Pancreas (tissue), 10 donors: Measurements from ENCODE around the gene CASTOR1. TPM values are rescaled to one million over a fixed set of nuclear protein-coding genes. Genes with fewer than 3 reads are reported as not detected.

Experiments
- ATAC-seq, 4 donors: fragments of 200-7000 bp; cut with Tn5 transposase; one replicate each; pipeline versions ENCODE4 v1.8.0 to v1.9.1; 2020; ENCODE audit warnings: mild to moderate bottlenecking in 4 of 4, moderate library complexity in 4 of 4
- DNase-seq, 6 donors: peaks; one replicate each; pipeline ENCODE4 v3.0.0-alpha.2; 2020
- FAIRE-seq: peaks from 2 replicates; lab custom pipeline; 2012; peaks lifted over from hg19 to GRCh38; lab: Jason Lieb, UNC
- H3K27ac ChIP-seq, 4 donors: fragments of 200-600 bp; sonication (generic); 1 replicate in 3 of 4; 2 replicates in 1 of 4; pipeline versions ENCODE4 v1.5.0 to v1.8.0; 2020
- H3K27me3 ChIP-seq, 4 donors: fragments of 200-600 bp; one replicate each; pipeline ENCODE4 v1.8.0; 2021
- H3K36me3 ChIP-seq, 3 donors: fragments of 200-600 bp; sonication (generic) in 1 of 3; one replicate each; pipeline versions ENCODE4 v1.5.0 to v1.8.0; 2020 to 2021
- H3K4me1 ChIP-seq, 3 donors: fragments of 200-600 bp; one replicate each; pipeline ENCODE4 v1.8.0; 2021
- H3K4me3 ChIP-seq, 4 donors: fragments of 200-600 bp; sonication (generic) in 2 of 4; one replicate each; pipeline versions ENCODE4 v1.5.0 to v1.8.0; 2020 to 2021
- H3K9me3 ChIP-seq, 4 donors: fragments of 200-600 bp; one replicate each; pipeline ENCODE4 v1.8.0; 2021
- WGBS, 2 donors: extraction: QIAGEN DNeasy Blood & Tissue Kit; methylation state at CpG; one replicate each; pipeline ENCODE4 v1.1.7; 2013; 5-methylcytosine and 5-hydroxymethylcytosine counted together
- intact Hi-C, 3 donors: fragments of 100-400 bp; cut with DNase I; formaldehyde crosslinking; loops; one replicate each; pipeline versions ENCODE4 v1.11.1 to v1.14.2; 2022
- polyA plus RNA-seq, 2 donors: library from polyadenylated mRNA; stranded (reverse); fragments of 200-250 nt; gene quantifications; one replicate each; pipeline ENCODE4 v1.2.3, GENCODE V29; 2013
- total RNA-seq, 6 donors: library from RNA; stranded (reverse); fragmentation: NEBNext Ultra II Directional in 4 of 6; extraction: Animal tissue kit (Norgen Biotek cat#: 25700) in 4 of 6; gene quantifications; one replicate each; pipeline versions ENCODE4 v1.2.1 to v1.2.4, GENCODE V29; 2021 to 2023
- TF ChIP-seq, protein P1 (sequence below), 4 donors: fragments of 200-600 bp; sonication (generic) in 3 of 4; IDR thresholded peaks; one replicate each; pipeline versions ENCODE4 v1.5.0 to v1.8.0; 2021; ENCODE audit warnings: antibody characterized with exemption in 4 of 4
- donor health status: healthy with polysubstance abuse.
- donor health status: DM: no; HTN: no; CAD: no; lungs with moderate emphysema.
- donor health status: DM: no; HTN: no; CAD: no.
- donor health status: control.
- donor health status: control.
- donor health status: Bipolar disorder and iron deficiency.
- donor health status: DM: yes; HTN: yes; CAD: no.
- donor health status: DM: no; HTN: no; CAD: no.
- donor health status: DM: no; HTN: no; CAD: no.
- donor health status: DM: yes; HTN: yes; CAD: no.

Gene CASTOR1
- total and polyA plus RNA-seq, 8 donors: 1.8 to 8.3 (median 4.2) TPM

DNA sequence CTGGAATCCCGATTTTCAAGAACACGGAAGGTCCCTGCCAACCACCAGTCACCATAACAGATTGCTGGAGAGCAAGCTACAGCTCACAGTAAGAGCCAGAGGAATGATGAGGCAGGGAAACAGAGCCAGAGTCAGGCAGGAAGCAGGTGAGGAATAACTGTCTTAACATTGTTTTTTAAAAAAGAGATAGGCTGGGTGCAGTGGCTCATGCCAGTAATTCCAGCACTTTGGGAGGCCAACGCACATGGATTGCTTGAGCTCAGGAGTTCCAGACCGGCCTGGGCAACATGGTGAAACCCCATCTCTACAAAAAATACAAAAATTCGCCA lies 13.5 kb upstream of the CASTOR1 start:
- Histone ChIP-seq H3K27me3 (no peaks in the 10 kb centered on the region), H3K4me3 (no peak overlapping the region), H3K36me3 (no peaks in the 10 kb centered on the region), H3K9me3 (no peaks in the 10 kb centered on the region), H3K4me1 (peaks cover 10 to 57% (median 16%) of the 10 kb centered on the region in 3 donors), H3K27ac (peak overlapping the region in 2 of 4 donors; percentile 62 to 76)
- WGBS, 2 donors: 74 to 78% methylated on average over 5 of the region's 5 CpGs
- TF ChIP-seq, protein P1, sequence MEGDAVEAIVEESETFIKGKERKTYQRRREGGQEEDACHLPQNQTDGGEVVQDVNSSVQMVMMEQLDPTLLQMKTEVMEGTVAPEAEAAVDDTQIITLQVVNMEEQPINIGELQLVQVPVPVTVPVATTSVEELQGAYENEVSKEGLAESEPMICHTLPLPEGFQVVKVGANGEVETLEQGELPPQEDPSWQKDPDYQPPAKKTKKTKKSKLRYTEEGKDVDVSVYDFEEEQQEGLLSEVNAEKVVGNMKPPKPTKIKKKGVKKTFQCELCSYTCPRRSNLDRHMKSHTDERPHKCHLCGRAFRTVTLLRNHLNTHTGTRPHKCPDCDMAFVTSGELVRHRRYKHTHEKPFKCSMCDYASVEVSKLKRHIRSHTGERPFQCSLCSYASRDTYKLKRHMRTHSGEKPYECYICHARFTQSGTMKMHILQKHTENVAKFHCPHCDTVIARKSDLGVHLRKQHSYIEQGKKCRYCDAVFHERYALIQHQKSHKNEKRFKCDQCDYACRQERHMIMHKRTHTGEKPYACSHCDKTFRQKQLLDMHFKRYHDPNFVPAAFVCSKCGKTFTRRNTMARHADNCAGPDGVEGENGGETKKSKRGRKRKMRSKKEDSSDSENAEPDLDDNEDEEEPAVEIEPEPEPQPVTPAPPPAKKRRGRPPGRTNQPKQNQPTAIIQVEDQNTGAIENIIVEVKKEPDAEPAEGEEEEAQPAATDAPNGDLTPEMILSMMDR (IDR thresholded peaks at IDR 0.05): no peak
- FAIRE-seq (no peak), ATAC-seq (no peak), DNase-seq (no peak)
- intact Hi-C loops: no loop called here

DNA sequence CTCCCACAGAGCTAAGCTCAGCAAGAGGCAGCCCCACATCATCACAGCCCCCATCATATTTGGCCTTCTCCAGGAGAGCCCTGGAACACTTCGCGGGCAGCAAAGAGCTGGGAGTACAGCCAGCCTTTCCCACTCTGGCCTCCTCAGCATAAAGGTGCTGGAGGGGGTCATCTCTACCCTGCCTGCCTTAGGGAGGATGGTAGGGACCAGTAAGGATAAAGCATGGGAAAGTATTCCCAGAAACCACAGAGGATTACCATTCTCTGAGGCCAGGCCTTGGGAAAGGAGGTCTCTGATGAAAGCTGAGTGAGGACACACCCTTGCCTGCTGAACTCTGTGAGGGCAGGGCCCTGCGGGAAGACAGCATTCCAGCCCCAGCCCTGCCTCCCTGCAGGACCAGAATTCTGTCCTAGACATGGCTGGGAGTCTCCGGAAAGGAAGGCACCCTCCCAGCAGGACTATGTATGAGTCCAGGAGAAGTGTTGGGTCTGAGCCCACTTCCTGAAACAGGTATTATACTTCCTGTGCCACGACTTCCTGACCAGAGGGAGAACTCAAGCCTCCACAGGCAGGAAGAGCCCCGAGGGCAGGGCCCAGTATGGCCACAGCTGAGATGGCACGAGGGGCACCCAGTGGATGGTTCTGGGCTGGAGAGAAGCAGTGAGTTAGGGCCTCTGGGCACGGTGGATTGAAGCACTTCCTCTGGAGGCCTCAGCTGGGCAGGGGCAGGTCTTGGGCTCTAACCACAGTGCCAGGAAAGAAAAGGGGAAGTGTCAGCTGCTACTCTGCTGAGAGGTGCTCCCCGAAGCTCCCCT lies 12.9 kb upstream of the CASTOR1 start:
- peaks cover 0 to 1% (median 0%) of the 10 kb centered on the region in 3 donors for H3K36me3 ChIP-seq
- ATAC-seq (peak in 3 of 4 donors; percentile 24 to 48 (median 40)), DNase-seq (no peak), FAIRE-seq (no peak)
- H3K4me3 ChIP-seq: no peak overlapping the region
- peak overlapping the region in 3 of 4 donors; percentile 62 to 76 (median 62) for H3K27ac ChIP-seq
- TF ChIP-seq, protein P1 (IDR thresholded peaks at IDR 0.05): no peak
- no peaks in the 10 kb centered on the region for H3K27me3 ChIP-seq
- no peaks in the 10 kb centered on the region for H3K9me3 ChIP-seq
- intact Hi-C loops: no loop called here
- peaks cover 10 to 53% (median 16%) of the 10 kb centered on the region in 3 donors for H3K4me1 ChIP-seq
- WGBS, 2 donors: 63 to 68% methylated on average over 9 of the region's 9 CpGs

DNA sequence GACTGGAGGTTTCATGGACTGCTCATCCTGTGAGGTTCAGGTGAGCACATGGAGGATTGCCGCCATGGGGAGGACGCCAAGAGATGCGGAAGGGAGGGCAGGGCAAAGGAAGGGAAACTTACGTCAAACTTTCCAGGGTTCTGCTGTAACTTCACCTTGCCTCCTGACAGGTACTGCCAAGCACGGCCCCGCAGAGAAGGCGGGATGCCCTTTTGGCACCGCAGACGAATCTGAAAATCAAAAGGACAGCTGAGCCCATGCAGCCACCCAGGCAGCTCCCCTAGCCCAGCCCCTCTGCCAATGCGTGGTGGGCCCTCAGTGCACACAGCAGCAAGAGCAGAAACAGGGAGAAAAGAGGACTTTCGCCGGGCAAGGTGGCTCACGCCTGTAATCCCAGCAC lies 10.0 kb upstream of the CASTOR1 start:
- Histone ChIP-seq H3K36me3 (peaks cover 0 to 10% (median 0%) of the 10 kb centered on the region in 3 donors), H3K4me3 (no peak overlapping the region), H3K4me1 (peaks cover 0 to 25% (median 0%) of the 10 kb centered on the region in 3 donors), H3K27me3 (no peaks in the 10 kb centered on the region), H3K27ac (no peak overlapping the region), H3K9me3 (no peaks in the 10 kb centered on the region)
- TF ChIP-seq, protein P1 (IDR thresholded peaks at IDR 0.05): no peak
- intact Hi-C loops: no loop called here
- WGBS, 2 donors: 93 to 94% methylated on average over 13 of the region's 13 CpGs
- ATAC-seq (no peak), FAIRE-seq (no peak), DNase-seq (no peak)

DNA sequence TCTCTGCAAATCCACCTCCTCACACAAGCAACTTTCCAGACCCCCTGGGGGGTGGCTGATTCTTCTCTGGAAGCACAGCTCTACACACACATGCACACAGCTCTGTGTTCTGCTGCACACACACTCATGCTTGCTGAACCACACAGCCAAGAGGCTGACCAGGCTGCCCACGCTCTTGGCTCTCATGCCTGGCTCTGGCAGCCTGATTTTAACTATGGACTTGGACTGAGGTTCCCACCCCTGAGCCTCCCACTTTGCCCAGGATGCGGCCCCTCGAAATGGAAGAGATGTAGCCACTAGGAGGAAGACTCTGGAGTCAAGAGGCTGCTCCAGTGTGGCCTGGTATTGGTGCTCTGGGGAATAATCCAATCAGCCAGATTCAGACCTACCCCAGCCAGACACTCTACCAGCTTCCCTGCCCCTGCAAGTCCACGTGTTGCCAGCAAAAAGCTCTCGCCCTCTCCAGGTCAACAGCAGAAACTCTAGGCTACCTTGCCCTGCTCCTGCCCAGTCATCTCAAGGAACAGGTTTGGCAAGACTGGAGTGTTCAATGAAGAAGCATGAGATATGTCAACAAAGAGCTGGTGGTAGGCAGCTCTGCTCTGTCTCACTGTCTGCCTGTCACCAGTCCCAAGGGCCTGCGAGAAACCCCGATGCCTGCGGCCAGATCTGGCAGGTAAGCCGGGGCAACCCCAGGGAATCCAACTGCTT lies 8.8 kb upstream of the CASTOR1 start:
- TF ChIP-seq, protein P1 (IDR thresholded peaks at IDR 0.05): no peak
- intact Hi-C loops: no loop called here
- 52 to 63% methylated on average over 9 of the region's 9 CpGs for WGBS, 2 donors
- DNase-seq (no peak), ATAC-seq (peak in 3 of 4 donors; percentile 49 to 72 (median 56)), FAIRE-seq (no peak)
- no peaks in the 10 kb centered on the region for H3K27me3 ChIP-seq
- H3K36me3 ChIP-seq: peaks cover 0 to 20% (median 0%) of the 10 kb centered on the region in 3 donors
- H3K9me3 ChIP-seq: no peaks in the 10 kb centered on the region
- peak overlapping the region in 1 of 4 donors; percentile 9 for H3K27ac ChIP-seq
- H3K4me3 ChIP-seq: no peak overlapping the region
- H3K4me1 ChIP-seq: peaks cover 0 to 14% (median 0%) of the 10 kb centered on the region in 3 donors
